GM23248 (cell line): Measurements from ENCODE around the gene ORM2.

Experiments used
- EZH2 ChIP-seq: fragments of 200-600 bp; sonication (generic); IDR thresholded peaks from 2 replicates; pipeline ENCODE4 v1.6.1; 2018; ENCODE audit warnings: antibody characterized with exemption, mild to moderate bottlenecking; ENCODE audit not compliant: insufficient read depth, poor library complexity, severe bottlenecking
- EZH2phosphoT487 ChIP-seq: fragments of 200-600 bp; sonication (generic); IDR thresholded peaks from 2 replicates; pipeline ENCODE4 v1.6.1; 2018; ENCODE audit warnings: antibody characterized with exemption, moderate library complexity, mild to moderate bottlenecking, low read depth; ENCODE audit not compliant: insufficient read depth

GRCh38 chr9:114376586-114377445, 47.1 kb downstream of the ORM2 start:
- no peak for TF ChIP-seq EZH2
- TF ChIP-seq EZH2phosphoT487, result no peak
